Measurements from ENCODE around the gene A3GALT2. TPM values are rescaled to one million over a fixed set of nuclear protein-coding genes. Genes with fewer than 3 reads are reported as not detected.

Gene A3GALT2
- total RNA-seq, 4 donors from 2014 or later = 0.58 TPM; not detected in 3

MicroRNA genes within 50 kb of the gene (microRNA counts, 767-probe panel; counts per million panel counts)
- microRNA hsa-miR-3605-5p = 0 counts per million in 2 donors

Small RNAs within 50 kb of the gene (microRNA-seq; reads per million reads assigned to microRNA genes)
- gene MIR3605 (ENCODE audit: borderline microRNAs expressed, borderline replicate concordance) = 39.2 reads per million, percentile 42 among the genes with 10 or more reads in this experiment

Small RNAs within 50 kb of the gene (small RNA-seq; reads per million reads assigned to genes)
- gene RN7SKP16 = not detected

Other genes starting within 250 kb of the A3GALT2 start
- 10 to 100 TPM in 2 of 4 donors, 1 to 10 TPM in 2; 1.2 to 16.1 (median 6.9) TPM for gene AZIN2, start 239.9 kb downstream of the A3GALT2 start, total RNA-seq
- gene TRIM62, start 139.1 kb downstream of the A3GALT2 start, total RNA-seq = 1 to 10 TPM in 2 of 4 donors, under 1 TPM in 2; 0.26 to 9.4 (median 1.4) TPM
- gene ZNF362, start 64.6 kb downstream of the A3GALT2 start, total RNA-seq = 10 to 100 TPM in 3 of 4 donors, 1 to 10 TPM in 1; 9.2 to 45.3 (median 25.8) TPM
- 100 to 1,000 TPM in 2 of 4 donors, 10 to 100 TPM in 2; 51.5 to 203 (median 102) TPM for gene PHC2, start 110.0 kb upstream of the A3GALT2 start, total RNA-seq
- gene ZSCAN20, start 151.5 kb upstream of the A3GALT2 start, total RNA-seq = 10 to 100 TPM in 1 of 4 donors, 1 to 10 TPM in 3; 2.4 to 16.0 (median 5.2) TPM

Data from uterus (tissue), 4 donors.